AG09309 (cell line): ENCODE results near the gene FGF21.
A peak's percentile ranks its signal among the peaks of the same experiment; 100 is the strongest.
"Not testable (repeated sequence)": the region's sequence is repeated elsewhere in the genome, so short reads cannot be mapped to it uniquely, and the experiment has no call there.

Experiments
- DNase-seq: peaks from one replicate; pipeline ENCODE4 v3.0.0-alpha.2; 2010; ENCODE audit warnings: low read depth
- H3K4me3 ChIP-seq: 2 replicates; pipeline ENCODE4 v1.5.1; 2011; ENCODE audit warnings: mild to moderate bottlenecking, low read depth, low read length, moderate library complexity; ENCODE audit not compliant: control insufficient read depth
- TF ChIP-seq, protein P1 (sequence below): IDR thresholded peaks from 2 replicates; pipeline ENCODE4 v1.5.1; 2011; ENCODE audit warnings: mild to moderate bottlenecking, low read depth, low read length, inconsistent platforms; ENCODE audit not compliant: insufficient read depth, control insufficient read depth; ENCODE audit errors: missing control alignments

Gene FGF21

DNA sequence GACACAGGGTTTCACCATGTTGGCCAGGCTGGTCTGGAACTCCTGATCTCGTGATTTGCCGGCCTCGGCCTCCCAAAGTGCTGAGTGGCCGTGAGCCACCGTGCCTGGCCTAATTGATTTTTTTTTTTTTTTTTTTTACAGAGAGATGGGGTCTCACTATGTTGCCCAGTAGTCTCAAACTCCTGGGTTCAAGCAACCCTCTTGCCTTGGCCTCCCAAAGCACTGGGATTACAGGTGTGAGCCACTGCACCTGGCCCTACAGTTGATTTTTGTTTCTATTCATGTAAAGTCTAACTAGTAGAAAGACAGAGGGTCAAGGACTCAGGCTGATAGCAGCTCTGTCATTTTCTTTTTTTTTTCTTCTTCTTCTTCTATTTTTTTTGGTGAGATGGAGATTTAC lies 21.8 kb downstream of the FGF21 start:
- no peak overlapping the region for H3K4me3 ChIP-seq
- TF ChIP-seq, protein P1, sequence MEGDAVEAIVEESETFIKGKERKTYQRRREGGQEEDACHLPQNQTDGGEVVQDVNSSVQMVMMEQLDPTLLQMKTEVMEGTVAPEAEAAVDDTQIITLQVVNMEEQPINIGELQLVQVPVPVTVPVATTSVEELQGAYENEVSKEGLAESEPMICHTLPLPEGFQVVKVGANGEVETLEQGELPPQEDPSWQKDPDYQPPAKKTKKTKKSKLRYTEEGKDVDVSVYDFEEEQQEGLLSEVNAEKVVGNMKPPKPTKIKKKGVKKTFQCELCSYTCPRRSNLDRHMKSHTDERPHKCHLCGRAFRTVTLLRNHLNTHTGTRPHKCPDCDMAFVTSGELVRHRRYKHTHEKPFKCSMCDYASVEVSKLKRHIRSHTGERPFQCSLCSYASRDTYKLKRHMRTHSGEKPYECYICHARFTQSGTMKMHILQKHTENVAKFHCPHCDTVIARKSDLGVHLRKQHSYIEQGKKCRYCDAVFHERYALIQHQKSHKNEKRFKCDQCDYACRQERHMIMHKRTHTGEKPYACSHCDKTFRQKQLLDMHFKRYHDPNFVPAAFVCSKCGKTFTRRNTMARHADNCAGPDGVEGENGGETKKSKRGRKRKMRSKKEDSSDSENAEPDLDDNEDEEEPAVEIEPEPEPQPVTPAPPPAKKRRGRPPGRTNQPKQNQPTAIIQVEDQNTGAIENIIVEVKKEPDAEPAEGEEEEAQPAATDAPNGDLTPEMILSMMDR: no peak
- DNase-seq: no peak

DNA sequence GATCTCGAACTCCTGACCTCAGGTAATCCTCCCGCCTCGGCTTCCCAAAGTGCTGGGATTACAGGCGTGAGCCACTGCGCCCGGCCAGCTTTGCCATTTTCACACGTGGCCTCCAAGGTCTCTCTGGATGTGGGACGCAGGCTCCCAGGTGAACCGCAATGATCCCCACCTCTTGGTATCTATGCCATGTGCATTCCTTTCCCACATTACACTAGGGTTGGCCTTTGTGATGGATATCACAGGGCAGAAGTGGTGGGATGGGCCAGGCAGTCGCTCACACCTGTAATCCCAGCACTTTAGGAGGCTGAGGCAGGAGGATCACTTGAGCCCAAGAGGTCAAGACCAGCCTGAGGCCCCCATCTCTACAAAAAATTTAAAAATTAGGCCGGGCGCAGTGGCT lies 22.4 kb downstream of the FGF21 start:
- no peak for DNase-seq
- TF ChIP-seq, protein P1: no peak
- no peak overlapping the region for H3K4me3 ChIP-seq

DNA sequence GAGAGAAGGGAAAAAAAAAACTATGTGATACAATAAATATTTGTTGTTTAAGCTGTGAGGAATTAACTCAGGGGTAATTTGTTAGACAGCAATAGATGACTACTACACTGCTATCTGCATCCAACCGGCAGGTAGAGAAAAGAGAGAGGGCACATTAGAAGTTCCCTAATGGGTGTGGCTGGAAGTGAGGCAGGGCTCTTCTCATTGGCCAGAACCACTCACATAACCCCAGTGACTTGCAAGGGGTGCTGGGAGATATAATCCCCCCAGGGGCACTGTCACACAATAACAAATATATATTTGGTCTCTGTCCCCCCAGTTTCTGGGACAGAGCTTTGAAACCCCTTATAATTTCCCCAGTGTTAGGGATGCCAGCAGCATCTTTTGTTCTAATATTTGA lies 24.3 kb downstream of the FGF21 start:
- DNase-seq: no peak
- TF ChIP-seq, protein P1: no peak
- no peak overlapping the region for H3K4me3 ChIP-seq

DNA sequence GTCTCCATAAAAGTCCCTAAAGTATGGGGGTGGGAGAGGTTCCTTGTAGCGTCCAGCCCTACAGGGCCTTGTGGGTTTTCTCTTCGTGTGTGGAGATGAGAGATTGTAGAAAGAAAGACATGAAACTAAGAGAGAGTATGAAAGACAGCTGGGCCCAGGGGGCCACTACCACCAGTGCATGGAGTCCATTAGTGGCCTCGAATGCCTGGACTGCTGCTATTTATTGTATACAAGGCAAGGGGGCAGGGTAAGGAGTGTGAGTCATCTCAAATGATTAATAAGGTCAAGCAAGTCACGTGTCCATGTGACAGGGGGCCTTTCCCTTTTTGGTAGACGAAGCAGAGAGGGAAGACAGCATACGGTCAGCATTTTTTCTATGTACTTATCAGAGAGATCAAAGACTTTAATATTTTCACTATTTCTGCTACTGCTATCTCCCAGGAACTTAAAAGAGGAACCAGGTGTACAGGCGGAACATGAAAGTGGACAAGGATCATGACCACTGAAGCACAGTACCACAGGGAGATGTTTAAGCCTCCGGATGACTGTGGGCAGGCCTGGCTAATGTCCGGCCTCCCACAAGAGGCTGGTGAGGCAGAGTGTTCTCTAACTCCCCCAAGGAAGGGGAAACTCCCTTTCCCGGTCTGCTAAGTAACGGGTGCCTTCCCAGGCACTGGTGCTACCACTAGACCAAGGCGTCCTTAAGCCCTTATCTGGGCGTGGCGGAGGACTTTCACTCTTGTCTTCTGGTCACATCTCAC lies 25.5 kb downstream of the FGF21 start:
- no peak overlapping the region for H3K4me3 ChIP-seq
- TF ChIP-seq, protein P1: no peak
- no peak for DNase-seq

DNA sequence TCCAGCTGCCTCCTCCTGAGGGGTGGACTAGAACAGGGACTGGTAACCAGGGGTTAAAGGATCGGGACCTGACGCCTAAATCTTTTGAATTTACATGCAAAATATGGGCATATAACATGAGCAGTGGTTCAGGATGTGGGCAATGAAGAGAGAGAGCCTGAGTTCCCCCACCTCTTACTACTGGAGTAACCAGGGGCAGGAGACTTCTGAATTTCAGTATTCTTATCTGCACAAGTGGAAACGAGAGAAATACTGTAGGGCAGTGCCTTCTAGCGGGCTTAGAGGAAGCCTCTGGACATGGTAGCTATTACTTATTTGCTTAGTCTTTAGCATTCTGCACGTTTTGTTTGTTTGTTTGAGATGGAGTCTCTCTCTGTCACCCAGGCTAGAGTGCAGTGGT lies 29.2 kb downstream of the FGF21 start:
- TF ChIP-seq, protein P1: peak; percentile 44
- H3K4me3 ChIP-seq: no peak overlapping the region
- no peak for DNase-seq

DNA sequence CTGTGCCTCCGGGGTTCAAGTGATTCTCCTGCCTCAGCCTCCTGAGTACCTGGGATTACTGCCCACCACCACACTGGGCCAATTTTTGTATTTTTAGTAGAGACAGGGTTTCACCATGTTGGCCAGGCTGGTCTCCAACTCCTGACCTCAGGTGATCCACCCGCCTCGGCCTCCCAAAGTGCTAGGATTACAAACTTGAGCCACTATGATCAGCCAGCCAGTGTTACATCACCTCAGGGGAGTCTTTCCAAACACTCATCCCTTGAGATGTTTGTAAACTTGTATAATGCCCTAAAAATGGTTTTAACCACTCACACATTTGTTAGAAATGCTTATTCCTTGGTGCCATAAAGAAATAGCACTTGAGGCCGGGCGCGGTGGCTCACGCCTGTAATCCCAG lies 31.1 kb downstream of the FGF21 start:
- not testable (repeated sequence) for H3K4me3 ChIP-seq, DNase-seq

DNA sequence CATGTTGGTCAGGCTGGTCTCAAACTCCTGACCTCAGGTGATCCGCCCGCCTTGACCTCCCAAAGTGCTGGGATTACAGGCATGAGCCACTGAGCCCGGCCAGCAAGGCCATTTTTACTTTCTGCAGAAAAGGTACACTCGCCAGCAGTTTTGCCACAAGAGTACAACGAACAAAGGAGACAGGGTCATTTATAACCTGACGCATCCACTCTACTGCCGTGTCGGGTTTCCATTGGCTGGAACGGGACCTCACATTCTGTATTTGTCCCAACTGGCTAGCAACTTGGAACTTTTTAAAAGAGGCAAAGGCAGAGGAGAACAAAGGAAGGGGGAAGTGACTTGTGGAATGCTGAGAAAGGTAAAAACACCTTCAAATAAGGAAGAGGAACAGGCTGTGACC lies 32.0 kb downstream of the FGF21 start:
- not testable (repeated sequence) for H3K4me3 ChIP-seq, DNase-seq

DNA sequence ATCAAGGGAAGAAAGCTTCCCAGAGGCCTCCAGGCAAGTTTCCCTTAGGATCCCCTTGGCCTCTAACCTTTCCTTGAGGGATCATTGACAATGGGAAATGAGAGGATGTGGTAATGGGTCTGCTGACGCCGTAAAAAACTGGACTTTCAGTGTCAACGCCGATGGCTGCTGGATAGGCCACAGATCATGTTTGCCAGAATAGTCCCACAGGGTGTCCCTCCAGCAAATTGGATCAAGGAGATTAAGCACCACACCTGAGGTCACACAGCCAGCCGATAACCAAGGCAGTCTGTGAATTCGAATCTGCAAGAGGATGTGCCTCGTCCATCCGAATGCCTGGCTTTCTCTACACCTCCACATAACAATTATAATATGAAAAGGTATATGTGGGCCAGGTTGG lies 37.9 kb downstream of the FGF21 start:
- DNase-seq: no peak
- H3K4me3 ChIP-seq: no peak overlapping the region
- TF ChIP-seq, protein P1: no peak
